ENCODE data around the gene ANKRD52.

- no peak for TF ChIP-seq TAF1 (conservative IDR thresholded peaks at IDR 0.05)
- no peak for TF ChIP-seq CTCF (IDR thresholded peaks at IDR 0.05; ENCODE audit: low read depth, low read length, missing input control)
- no peak for TF ChIP-seq FOXA1 (IDR thresholded peaks at IDR 0.05)
- TF ChIP-seq EGR1 (IDR thresholded peaks at IDR 0.05; ENCODE audit: low read depth in 2 of 2): no peak
- no peak for TF ChIP-seq SP1 (IDR thresholded peaks at IDR 0.05)
- no peak for TF ChIP-seq GABPA (IDR thresholded peaks at IDR 0.05 in 1 of 2, conservative IDR thresholded peaks at IDR 0.05 in 1 of 2)
- no peak for TF ChIP-seq MAX (IDR thresholded peaks at IDR 0.05)
Observed at GRCh38 chr12:56242986-56243385, 15.2 kb downstream of the ANKRD52 start.

All from liver (tissue), 3 donors.